ENCODE data around the gene TLX2. TPM values are rescaled to one million over a fixed set of nuclear protein-coding genes. Genes with fewer than 3 reads are reported as not detected.

Gene TLX2
- total RNA-seq, 3 donors from 2014 or later (not counting 1 experiment from before 2014, with no cell fraction given), result 0.23 to 0.45 TPM; not detected in 1

DNA sequence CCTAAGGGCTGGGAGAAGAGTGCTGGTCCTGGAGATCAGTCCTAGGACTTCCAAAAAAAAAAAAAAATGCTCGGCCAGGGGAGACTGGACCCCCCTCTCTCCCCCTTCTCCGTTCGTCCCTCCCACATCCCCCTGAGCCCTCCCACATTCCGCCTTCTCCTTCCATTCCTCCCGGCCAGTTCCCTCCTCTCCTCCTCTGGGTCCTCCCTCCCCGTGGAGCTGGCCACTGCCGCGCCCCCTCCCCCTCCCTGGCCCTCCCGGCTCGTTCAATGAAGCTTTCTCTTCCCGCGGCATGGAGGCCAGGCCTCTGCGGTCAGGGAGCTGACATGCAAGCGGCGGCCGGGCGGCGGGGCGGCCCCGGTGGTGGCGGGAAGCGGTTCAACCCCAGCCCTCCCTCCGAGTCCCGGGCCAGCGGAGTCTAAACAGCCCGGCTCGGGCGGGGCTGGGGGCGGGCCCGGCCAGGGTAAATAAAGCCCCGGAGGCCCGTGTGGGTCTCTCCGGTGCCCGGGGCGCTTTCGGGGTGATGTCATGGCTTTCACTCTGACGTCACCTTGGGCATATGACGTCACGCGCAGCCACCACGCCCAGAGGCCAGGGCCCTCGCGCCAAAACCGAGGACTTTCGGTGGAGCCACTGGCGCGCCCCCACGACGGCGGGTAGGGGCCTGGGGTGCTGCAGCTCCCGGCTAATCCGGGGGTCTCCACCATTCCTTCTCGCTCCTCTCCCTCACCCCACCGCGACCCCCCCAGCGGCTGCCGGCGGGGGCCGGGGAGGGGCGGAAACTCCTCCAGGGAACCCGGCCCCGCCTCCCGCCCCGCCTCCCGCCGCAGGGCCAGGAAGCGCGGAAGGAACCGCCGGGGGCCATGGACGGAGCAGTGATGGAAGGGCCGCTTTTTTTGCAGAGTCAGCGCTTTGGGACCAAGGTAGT, 39.9 kb downstream of the TLX2 start, which contains the start of the genes DOK1 and LOXL3:
TSS of gene DOK1 (plus strand) at position 829 of the 928 bp plus-strand sequence. CDS start at position 864, 35 bp downstream.
TSS of gene LOXL3 (minus strand) at position 51 of the 928 bp plus-strand sequence. CDS start 1,308 bp downstream, outside the sequence.
- peaks cover 6% of the 10 kb centered on the region for H3K36me3 ChIP-seq (ENCODE audit: control insufficient read depth, insufficient read depth, low read length)
- peak within 1 kb of the TSS; percentile 92 for H3K4me3 Mint-ChIP-seq
- H3K4me3 ChIP-seq (ENCODE audit: low read length), result peak within 1 kb of the TSS; percentile 70
- intact Hi-C loops (cut with micrococcal nuclease), result no loop called here
- H3K27me3 ChIP-seq (ENCODE audit: control insufficient read depth, insufficient read depth, low read length), result peaks cover 12% of the 10 kb centered on the region
- H3K9me3 Mint-ChIP-seq, result no peaks in the 10 kb centered on the region
- H3K4me1 Mint-ChIP-seq, result peaks cover 7 to 36% of the 10 kb centered on the region in 2 donors
- under 1% methylated on average over 73 of the region's 73 CpGs for WGBS (ENCODE audit: insufficient coverage)
- peaks cover 25 to 28% of the 10 kb centered on the region in 2 donors for H3K27me3 Mint-ChIP-seq (ENCODE audit: low read depth in 2 of 2)
- peak; percentile 78 to 84 (median 81) for ATAC-seq
- TF ChIP-seq, protein P1, sequence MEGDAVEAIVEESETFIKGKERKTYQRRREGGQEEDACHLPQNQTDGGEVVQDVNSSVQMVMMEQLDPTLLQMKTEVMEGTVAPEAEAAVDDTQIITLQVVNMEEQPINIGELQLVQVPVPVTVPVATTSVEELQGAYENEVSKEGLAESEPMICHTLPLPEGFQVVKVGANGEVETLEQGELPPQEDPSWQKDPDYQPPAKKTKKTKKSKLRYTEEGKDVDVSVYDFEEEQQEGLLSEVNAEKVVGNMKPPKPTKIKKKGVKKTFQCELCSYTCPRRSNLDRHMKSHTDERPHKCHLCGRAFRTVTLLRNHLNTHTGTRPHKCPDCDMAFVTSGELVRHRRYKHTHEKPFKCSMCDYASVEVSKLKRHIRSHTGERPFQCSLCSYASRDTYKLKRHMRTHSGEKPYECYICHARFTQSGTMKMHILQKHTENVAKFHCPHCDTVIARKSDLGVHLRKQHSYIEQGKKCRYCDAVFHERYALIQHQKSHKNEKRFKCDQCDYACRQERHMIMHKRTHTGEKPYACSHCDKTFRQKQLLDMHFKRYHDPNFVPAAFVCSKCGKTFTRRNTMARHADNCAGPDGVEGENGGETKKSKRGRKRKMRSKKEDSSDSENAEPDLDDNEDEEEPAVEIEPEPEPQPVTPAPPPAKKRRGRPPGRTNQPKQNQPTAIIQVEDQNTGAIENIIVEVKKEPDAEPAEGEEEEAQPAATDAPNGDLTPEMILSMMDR (IDR thresholded peaks at IDR 0.05), result no peak
- H3K4me1 ChIP-seq (ENCODE audit: control insufficient read depth, insufficient read depth, low read length), result peaks cover 31% of the 10 kb centered on the region
- H3K27ac Mint-ChIP-seq, result peak within 1 kb of the TSS; percentile 80 to 89
- peak within 1 kb of the TSS; percentile 66 for H3K27ac ChIP-seq (ENCODE audit: low read length)
- DNase-seq, result peak; percentile 78 to 88
- no peaks in the 10 kb centered on the region for H3K36me3 Mint-ChIP-seq
- H3K9me3 ChIP-seq (ENCODE audit: control insufficient read depth, insufficient read depth, low read length), result no peaks in the 10 kb centered on the region

DNA sequence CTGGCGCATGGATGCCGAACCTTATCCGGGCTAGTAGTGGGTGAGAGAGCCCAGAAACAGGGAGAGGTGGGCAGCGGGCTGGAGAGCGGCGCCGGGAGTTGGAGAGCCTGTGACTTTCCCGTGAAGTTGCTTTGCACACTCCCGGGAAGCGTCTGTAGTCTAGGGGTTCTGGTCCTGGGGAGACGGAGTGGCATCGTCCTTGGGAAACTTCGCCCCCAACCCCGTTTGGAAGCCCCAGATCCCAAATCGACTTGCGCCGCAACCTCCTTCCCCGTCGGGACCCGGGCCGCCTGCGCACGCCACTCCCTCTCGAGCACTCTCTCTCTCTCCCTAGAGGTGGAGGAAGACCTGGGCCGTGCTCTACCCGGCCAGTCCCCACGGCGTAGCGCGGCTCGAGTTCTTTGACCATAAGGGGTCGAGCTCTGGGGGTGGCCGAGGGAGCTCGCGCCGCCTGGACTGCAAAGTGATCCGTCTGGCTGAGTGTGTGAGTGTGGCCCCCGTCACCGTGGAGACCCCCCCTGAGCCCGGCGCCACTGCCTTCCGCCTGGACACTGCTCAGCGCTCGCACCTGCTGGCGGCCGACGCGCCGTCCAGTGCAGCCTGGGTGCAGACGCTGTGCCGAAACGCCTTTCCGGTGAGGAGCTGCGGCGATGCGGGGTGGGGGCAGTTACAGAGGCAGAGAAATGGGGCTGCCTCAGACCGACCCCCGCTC, 40.7 kb downstream of the TLX2 start:
- no peaks in the 10 kb centered on the region for H3K9me3 ChIP-seq (ENCODE audit: control insufficient read depth, insufficient read depth, low read length)
- TF ChIP-seq, protein P1 (IDR thresholded peaks at IDR 0.05), result no peak
- under 1% methylated on average over 58 of the region's 58 CpGs for WGBS (ENCODE audit: insufficient coverage)
- H3K9me3 Mint-ChIP-seq, result no peaks in the 10 kb centered on the region
- peak overlapping the region; percentile 92 for H3K4me3 Mint-ChIP-seq
- intact Hi-C loops (cut with micrococcal nuclease), result no loop called here
- H3K4me3 ChIP-seq (ENCODE audit: low read length), result peak overlapping the region; percentile 70
- no peaks in the 10 kb centered on the region for H3K36me3 Mint-ChIP-seq
- ATAC-seq (peak; percentile 52 to 64 (median 57)), DNase-seq (peak; percentile 39 to 62)
- H3K4me1 ChIP-seq (ENCODE audit: control insufficient read depth, insufficient read depth, low read length), result peaks cover 24% of the 10 kb centered on the region
- peaks cover 7 to 36% of the 10 kb centered on the region in 2 donors for H3K4me1 Mint-ChIP-seq
- peaks cover 17 to 21% of the 10 kb centered on the region in 2 donors for H3K27me3 Mint-ChIP-seq (ENCODE audit: low read depth in 2 of 2)
- peak overlapping the region; percentile 80 to 89 for H3K27ac Mint-ChIP-seq
- peak overlapping the region; percentile 66 for H3K27ac ChIP-seq (ENCODE audit: low read length)
- peaks cover 6% of the 10 kb centered on the region for H3K36me3 ChIP-seq (ENCODE audit: control insufficient read depth, insufficient read depth, low read length)
- H3K27me3 ChIP-seq (ENCODE audit: control insufficient read depth, insufficient read depth, low read length), result peaks cover 5% of the 10 kb centered on the region

DNA sequence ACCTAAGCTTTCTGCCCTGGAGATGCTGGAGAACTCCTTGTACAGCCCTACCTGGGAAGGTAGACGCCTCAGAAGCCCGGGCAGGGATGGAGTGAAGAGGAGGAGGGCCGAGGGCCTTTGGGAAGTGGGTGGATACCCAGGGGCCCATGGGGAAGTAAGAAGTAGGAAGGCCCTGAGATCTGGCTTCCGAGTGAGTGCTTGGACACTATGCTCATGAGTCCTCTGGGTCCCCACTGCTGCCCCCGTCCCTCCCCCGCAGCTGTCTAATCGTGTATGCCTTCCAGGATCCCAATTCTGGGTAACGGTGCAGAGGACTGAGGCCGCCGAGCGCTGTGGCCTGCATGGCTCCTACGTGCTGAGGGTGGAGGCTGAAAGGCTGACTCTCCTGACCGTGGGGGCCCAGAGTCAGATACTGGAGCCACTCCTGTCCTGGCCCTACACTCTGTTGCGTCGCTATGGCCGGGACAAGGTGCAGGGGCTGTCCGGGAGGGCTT, 41.4 kb downstream of the TLX2 start:
- H3K27me3 ChIP-seq (ENCODE audit: control insufficient read depth, insufficient read depth, low read length), result no peaks in the 10 kb centered on the region
- Mint-ChIP-seq H3K4me3 (peak overlapping the region; percentile 92), H3K4me1 (peaks cover 14 to 42% of the 10 kb centered on the region in 2 donors), H3K27me3 (ENCODE audit: low read depth in 2 of 2) (peaks cover 10 to 20% of the 10 kb centered on the region in 2 donors), H3K36me3 (no peaks in the 10 kb centered on the region), H3K9me3 (no peaks in the 10 kb centered on the region), H3K27ac (peak overlapping the region; percentile 80 to 89)
- peak overlapping the region; percentile 70 for H3K4me3 ChIP-seq (ENCODE audit: low read length)
- H3K36me3 ChIP-seq (ENCODE audit: control insufficient read depth, insufficient read depth, low read length), result peaks cover 6% of the 10 kb centered on the region
- intact Hi-C loops (cut with micrococcal nuclease), result no loop called here
- TF ChIP-seq, protein P1 (IDR thresholded peaks at IDR 0.05), result no peak
- H3K9me3 ChIP-seq (ENCODE audit: control insufficient read depth, insufficient read depth, low read length), result no peaks in the 10 kb centered on the region
- H3K27ac ChIP-seq (ENCODE audit: low read length), result peak overlapping the region; percentile 66
- DNase-seq (no peak), ATAC-seq (no peak)
- 66% methylated on average over 17 of the region's 17 CpGs for WGBS (ENCODE audit: insufficient coverage)
- H3K4me1 ChIP-seq (ENCODE audit: control insufficient read depth, insufficient read depth, low read length), result peaks cover 24% of the 10 kb centered on the region
